SK-N-SH (cell line): Measurements from ENCODE around the gene HMBS. TPM values are rescaled to one million over a fixed set of nuclear protein-coding genes. Genes with fewer than 3 reads are reported as not detected.

Source experiments
- CTCF ChIA-PET: fragments of 300-600, 350-600 bp; formaldehyde crosslinking; extraction: SDS; loops from one replicate; lab custom pipeline; 2021; lab: Yijun Ruan, JAX
- POLR2A ChIA-PET: fragments of 350-600 bp; sonication (Branson Sonifier 250); formaldehyde crosslinking; extraction: SDS; loops from one replicate; lab custom pipeline; 2020; ENCODE audit warnings: antibody characterized with exemption, inconsistent platforms; lab: Yijun Ruan, JAX
- DNase-seq: peaks from one replicate; pipeline ENCODE4 v3.0.0; 2012
- H2AFZ ChIP-seq: fragments of 200-600 bp; sonication (generic); 2 replicates; pipeline ENCODE4 v1.8.1; 2016; ENCODE audit warnings: antibody characterized with exemption, mild to moderate bottlenecking, low read depth
- H3F3A ChIP-seq: fragments of 200-600 bp; sonication (generic); replicated peaks from 2 replicates; pipeline ENCODE3; 2016; ENCODE audit warnings: antibody characterized with exemption, mild to moderate bottlenecking; ENCODE audit not compliant: insufficient read depth
- H3K27ac ChIP-seq, 2 experiments: fragments of 200-500 bp in 1 of 2; fragments of 200-600 bp in 1 of 2; sonication (Bioruptor generic) in 1 of 2; sonication (generic), shearing (Covaris generic) in 1 of 2; 2 replicates each; pipeline versions ENCODE4 v1.5.1 to v1.6.1; 2014 to 2016; ENCODE audit warnings: low read depth in 2 of 2, inconsistent platforms in 1 of 2, low read length in 1 of 2, mild to moderate bottlenecking in 1 of 2, mixed read lengths in 1 of 2
- H3K27me3 ChIP-seq: fragments of 200-600 bp; sonication (generic), shearing (Covaris generic); 2 replicates; pipeline ENCODE4 v1.6.1; 2016; ENCODE audit warnings: mixed run types; ENCODE audit not compliant: insufficient read depth
- H3K36me3 ChIP-seq, 2 experiments: fragments of 200-500 bp in 1 of 2; fragments of 200-600 bp in 1 of 2; sonication (Bioruptor generic) in 1 of 2; sonication (generic) in 1 of 2; replicated peaks in 1 of 2; 2 replicates each; pipeline versions ENCODE3 to v1.5.1; 2014 to 2016; ENCODE audit warnings: low read length in 1 of 2, mild to moderate bottlenecking in 1 of 2; ENCODE audit not compliant: insufficient read depth in 2 of 2, control insufficient read depth in 1 of 2
- H3K4me1 ChIP-seq, 2 experiments: fragments of 200-500 bp in 1 of 2; fragments of 200-600 bp in 1 of 2; sonication (Bioruptor generic) in 1 of 2; sonication (generic), shearing (Covaris generic) in 1 of 2; 2 replicates each; pipeline versions ENCODE4 v1.5.1 to v1.6.1; 2014 to 2016; ENCODE audit warnings: low read depth in 1 of 2, low read length in 1 of 2, mixed run types in 1 of 2; ENCODE audit not compliant: insufficient read depth in 2 of 2, control insufficient read depth in 1 of 2
- H3K4me2 ChIP-seq: fragments of 200-600 bp; sonication (generic), shearing (Covaris generic); 2 replicates; pipeline ENCODE4 v1.6.1; 2017; ENCODE audit warnings: mixed run types
- H3K4me3 ChIP-seq, 2 experiments: fragments of 200-500 bp in 1 of 2; fragments of 200-600 bp in 1 of 2; sonication (Bioruptor generic) in 1 of 2; sonication (generic), shearing (Covaris generic) in 1 of 2; 2 replicates each; pipeline versions ENCODE4 v1.5.1 to v1.8.1; 2014 to 2016; ENCODE audit warnings: low read depth in 2 of 2, inconsistent platforms in 1 of 2, low read length in 1 of 2, mild to moderate bottlenecking in 1 of 2, mixed read lengths in 1 of 2, moderate library complexity in 1 of 2
- H3K79me2 ChIP-seq: fragments of 200-600 bp; sonication (generic); 2 replicates; pipeline ENCODE4 v1.8.1; 2017; ENCODE audit warnings: mild to moderate bottlenecking; ENCODE audit not compliant: insufficient read depth
- H3K9ac ChIP-seq: fragments of 200-600 bp; sonication (generic); 2 replicates; pipeline ENCODE4 v1.6.1; 2017; ENCODE audit warnings: mixed run types
- H3K9me2 ChIP-seq: fragments of 200-600 bp; sonication (generic); 2 replicates; pipeline ENCODE4 v1.6.1; 2017; ENCODE audit warnings: mixed run types
- H3K9me3 ChIP-seq: fragments of 200-600 bp; sonication (generic); 2 replicates; pipeline ENCODE4 v1.6.1; 2017; ENCODE audit warnings: mixed run types, mild to moderate bottlenecking, moderate library complexity
- H4K20me1 ChIP-seq: fragments of 200-600 bp; sonication (generic); 2 replicates; pipeline ENCODE4 v1.6.1; 2017; ENCODE audit warnings: mild to moderate bottlenecking, mixed run types; ENCODE audit not compliant: insufficient read depth
- ELF1 ChIP-seq: IDR thresholded peaks from 2 replicates; pipeline ENCODE4 v1.4.0; 2012
- EZH2phosphoT487 ChIP-seq: fragments of 200-600 bp; sonication (generic); IDR thresholded peaks from 2 replicates; pipeline ENCODE4 v1.6.1; 2017; ENCODE audit warnings: low read depth, mixed run types, mild to moderate bottlenecking, antibody characterized with exemption, moderate library complexity, borderline replicate concordance
- FOXM1 ChIP-seq: IDR thresholded peaks from 2 replicates; pipeline ENCODE4 v1.4.0; 2012; ENCODE audit warnings: low read depth, mild to moderate bottlenecking
- GABPA ChIP-seq: IDR thresholded peaks from 2 replicates; pipeline ENCODE4 v1.4.0; 2012; ENCODE audit warnings: low read depth, mild to moderate bottlenecking
- MEF2A ChIP-seq: IDR thresholded peaks from 2 replicates; pipeline ENCODE4 v1.4.0; 2012; ENCODE audit warnings: low read depth, borderline replicate concordance
- TCF12 ChIP-seq: IDR thresholded peaks from 2 replicates; pipeline ENCODE4 v1.4.0; 2012
- WGBS: methylation state at CpG from one replicate; pipeline ENCODE4 v1.1.6; 2017; ENCODE audit warnings: low lambda C conversion rate; 5-methylcytosine and 5-hydroxymethylcytosine counted together
- polyA plus RNA-seq, 3 experiments: library from polyadenylated mRNA; depleted of rRNA; stranded (reverse); fragments of >200 nt; gene quantifications; 2 replicates each; pipeline ENCODE4 v1.2.3, GENCODE V29; 2012
- TF ChIP-seq, protein P1 (sequence below): IDR thresholded peaks from 2 replicates; pipeline ENCODE4 v1.6.1; 2012; ENCODE audit warnings: mild to moderate bottlenecking, low read depth, low read length, moderate library complexity
- TF ChIP-seq, protein P2 (sequence below): IDR thresholded peaks from 2 replicates; pipeline ENCODE4 v1.4.0; 2012; ENCODE audit warnings: low read depth, borderline replicate concordance

The HMBS gene
- polyA plus RNA-seq, 1 of the 3 experiments (the other 2 are of a cell fraction): 69.4 TPM

DNA sequence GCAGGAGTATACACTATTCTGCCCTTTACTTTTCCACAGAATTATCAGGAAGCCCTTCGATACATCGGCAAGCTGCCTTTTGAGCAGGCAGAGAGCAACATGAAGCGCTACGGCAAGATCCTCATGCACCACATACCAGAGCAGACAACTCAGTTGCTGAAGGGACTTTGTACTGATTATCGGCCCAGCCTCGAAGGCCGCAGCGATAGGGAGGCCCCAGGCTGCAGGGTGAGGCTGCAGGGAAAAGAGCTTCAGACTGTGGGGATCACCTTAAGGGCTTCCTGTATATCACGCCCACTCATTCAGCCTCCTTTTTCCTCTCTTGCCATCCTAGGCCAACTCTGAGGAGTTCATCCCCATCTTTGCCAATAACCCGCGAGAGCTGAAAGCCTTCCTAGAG lies 6.8 kb upstream of the HMBS start:
- H3K9me3 ChIP-seq: no peaks in the 10 kb centered on the region
- ChIA-PET POLR2A (no interaction called here), CTCF (interaction anchor here (0.6 to 1.3 kb wide), 2 partner anchors 11 to 18 kb away, joined by 3 read pairs; a partner anchor contains a TSS)
- H3K27ac ChIP-seq: no peak overlapping the region
- H3K27me3 ChIP-seq: no peaks in the 10 kb centered on the region
- H2AFZ ChIP-seq: no peak overlapping the region
- H4K20me1 ChIP-seq: no peaks in the 10 kb centered on the region
- H3K9ac ChIP-seq: no peak overlapping the region
- no peak overlapping the region for H3K4me2 ChIP-seq
- H3K4me1 ChIP-seq: no peaks in the 10 kb centered on the region
- no peaks in the 10 kb centered on the region for H3K79me2 ChIP-seq
- H3K36me3 ChIP-seq: peaks cover 29 to 68% of the 10 kb centered on the region in 2 experiments
- no peaks in the 10 kb centered on the region for H3K9me2 ChIP-seq
- TF ChIP-seq MEF2A: no peak
- TF ChIP-seq EZH2phosphoT487: no peak
- TF ChIP-seq, protein P1, sequence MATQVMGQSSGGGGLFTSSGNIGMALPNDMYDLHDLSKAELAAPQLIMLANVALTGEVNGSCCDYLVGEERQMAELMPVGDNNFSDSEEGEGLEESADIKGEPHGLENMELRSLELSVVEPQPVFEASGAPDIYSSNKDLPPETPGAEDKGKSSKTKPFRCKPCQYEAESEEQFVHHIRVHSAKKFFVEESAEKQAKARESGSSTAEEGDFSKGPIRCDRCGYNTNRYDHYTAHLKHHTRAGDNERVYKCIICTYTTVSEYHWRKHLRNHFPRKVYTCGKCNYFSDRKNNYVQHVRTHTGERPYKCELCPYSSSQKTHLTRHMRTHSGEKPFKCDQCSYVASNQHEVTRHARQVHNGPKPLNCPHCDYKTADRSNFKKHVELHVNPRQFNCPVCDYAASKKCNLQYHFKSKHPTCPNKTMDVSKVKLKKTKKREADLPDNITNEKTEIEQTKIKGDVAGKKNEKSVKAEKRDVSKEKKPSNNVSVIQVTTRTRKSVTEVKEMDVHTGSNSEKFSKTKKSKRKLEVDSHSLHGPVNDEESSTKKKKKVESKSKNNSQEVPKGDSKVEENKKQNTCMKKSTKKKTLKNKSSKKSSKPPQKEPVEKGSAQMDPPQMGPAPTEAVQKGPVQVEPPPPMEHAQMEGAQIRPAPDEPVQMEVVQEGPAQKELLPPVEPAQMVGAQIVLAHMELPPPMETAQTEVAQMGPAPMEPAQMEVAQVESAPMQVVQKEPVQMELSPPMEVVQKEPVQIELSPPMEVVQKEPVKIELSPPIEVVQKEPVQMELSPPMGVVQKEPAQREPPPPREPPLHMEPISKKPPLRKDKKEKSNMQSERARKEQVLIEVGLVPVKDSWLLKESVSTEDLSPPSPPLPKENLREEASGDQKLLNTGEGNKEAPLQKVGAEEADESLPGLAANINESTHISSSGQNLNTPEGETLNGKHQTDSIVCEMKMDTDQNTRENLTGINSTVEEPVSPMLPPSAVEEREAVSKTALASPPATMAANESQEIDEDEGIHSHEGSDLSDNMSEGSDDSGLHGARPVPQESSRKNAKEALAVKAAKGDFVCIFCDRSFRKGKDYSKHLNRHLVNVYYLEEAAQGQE: no peak
- TF ChIP-seq, protein P2, sequence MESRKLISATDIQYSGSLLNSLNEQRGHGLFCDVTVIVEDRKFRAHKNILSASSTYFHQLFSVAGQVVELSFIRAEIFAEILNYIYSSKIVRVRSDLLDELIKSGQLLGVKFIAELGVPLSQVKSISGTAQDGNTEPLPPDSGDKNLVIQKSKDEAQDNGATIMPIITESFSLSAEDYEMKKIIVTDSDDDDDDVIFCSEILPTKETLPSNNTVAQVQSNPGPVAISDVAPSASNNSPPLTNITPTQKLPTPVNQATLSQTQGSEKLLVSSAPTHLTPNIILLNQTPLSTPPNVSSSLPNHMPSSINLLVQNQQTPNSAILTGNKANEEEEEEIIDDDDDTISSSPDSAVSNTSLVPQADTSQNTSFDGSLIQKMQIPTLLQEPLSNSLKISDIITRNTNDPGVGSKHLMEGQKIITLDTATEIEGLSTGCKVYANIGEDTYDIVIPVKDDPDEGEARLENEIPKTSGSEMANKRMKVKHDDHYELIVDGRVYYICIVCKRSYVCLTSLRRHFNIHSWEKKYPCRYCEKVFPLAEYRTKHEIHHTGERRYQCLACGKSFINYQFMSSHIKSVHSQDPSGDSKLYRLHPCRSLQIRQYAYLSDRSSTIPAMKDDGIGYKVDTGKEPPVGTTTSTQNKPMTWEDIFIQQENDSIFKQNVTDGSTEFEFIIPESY: no peak
- no peak for TF ChIP-seq FOXM1
- peaks cover 17% of the 10 kb centered on the region for H3F3A ChIP-seq
- H3K4me3 ChIP-seq: no peak overlapping the region
- 100% methylated on average over 9 of the region's 11 CpGs for WGBS
- no peak for DNase-seq

DNA sequence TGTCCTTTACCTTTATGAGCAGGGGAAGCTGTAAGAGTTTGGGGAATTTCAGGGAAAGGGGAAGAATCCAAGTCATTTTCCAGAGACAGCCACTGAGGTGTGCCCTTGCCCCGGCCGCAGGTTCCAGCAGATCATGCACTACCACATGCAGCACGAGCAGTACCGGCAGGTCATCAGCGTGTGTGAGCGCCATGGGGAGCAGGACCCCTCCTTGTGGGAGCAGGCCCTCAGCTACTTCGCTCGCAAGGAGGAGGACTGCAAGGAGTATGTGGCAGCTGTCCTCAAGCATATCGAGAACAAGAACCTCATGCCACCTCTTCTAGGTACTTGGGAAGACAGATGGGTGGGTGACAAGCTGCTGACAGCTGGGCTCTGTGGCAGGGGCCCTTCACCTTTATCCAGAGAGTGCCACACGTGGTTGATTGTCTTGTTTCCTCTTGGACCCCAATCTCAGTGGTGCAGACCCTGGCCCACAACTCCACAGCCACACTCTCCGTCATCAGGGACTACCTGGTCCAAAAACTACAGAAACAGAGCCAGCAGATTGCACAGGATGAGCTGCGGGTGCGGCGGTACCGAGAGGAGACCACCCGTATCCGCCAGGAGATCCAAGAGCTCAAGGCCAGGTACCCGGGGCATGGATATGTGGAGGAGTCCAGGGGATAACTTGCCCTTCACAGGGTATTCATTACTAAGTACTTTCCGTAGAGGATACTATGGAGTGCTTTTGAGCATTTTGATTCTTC lies 5.8 kb upstream of the HMBS start:
- Histone ChIP-seq H3K36me3 (peaks cover 23 to 58% of the 10 kb centered on the region in 2 experiments), H3K9me3 (no peaks in the 10 kb centered on the region), H3K27me3 (no peaks in the 10 kb centered on the region), H3F3A (peaks cover 20% of the 10 kb centered on the region), H3K27ac (no peak overlapping the region), H4K20me1 (no peaks in the 10 kb centered on the region), H2AFZ (no peak overlapping the region), H3K9ac (no peak overlapping the region), H3K79me2 (no peaks in the 10 kb centered on the region), H3K9me2 (no peaks in the 10 kb centered on the region), H3K4me2 (no peak overlapping the region), H3K4me3 (no peak overlapping the region), H3K4me1 (no peaks in the 10 kb centered on the region)
- 95% methylated on average over 19 of the region's 19 CpGs for WGBS
- ChIA-PET POLR2A (no interaction called here), CTCF (interaction anchor here (1.0 to 1.3 kb wide), 2 partner anchors 16 to 17 kb away, joined by 3 read pairs; a partner anchor contains a TSS)
- no peak for DNase-seq
- TF ChIP-seq TCF12 (no peak), GABPA (no peak), ELF1 (no peak)
